DMS53 treated with DMSO at 0.1 percent for 48 hours (cell line): Measurements from ENCODE around the gene PANX1.
"Not testable (repeated sequence)": the region's sequence is repeated elsewhere in the genome, so short reads cannot be mapped to it uniquely, and the experiment has no call there.

ENCODE experiments used
- DNase-seq: peaks from one replicate; lab custom pipeline; 2025; ENCODE audit not compliant: unreplicated experiment; lab: John Stamatoyannopoulos, UW

The PANX1 gene

GRCh38 chr11:94148189-94148588, 19.5 kb downstream of the PANX1 start:
- DNase-seq = no peak

GRCh38 chr11:94149431-94150017, 20.9 kb downstream of the PANX1 start:
- DNase-seq = no peak

DNA sequence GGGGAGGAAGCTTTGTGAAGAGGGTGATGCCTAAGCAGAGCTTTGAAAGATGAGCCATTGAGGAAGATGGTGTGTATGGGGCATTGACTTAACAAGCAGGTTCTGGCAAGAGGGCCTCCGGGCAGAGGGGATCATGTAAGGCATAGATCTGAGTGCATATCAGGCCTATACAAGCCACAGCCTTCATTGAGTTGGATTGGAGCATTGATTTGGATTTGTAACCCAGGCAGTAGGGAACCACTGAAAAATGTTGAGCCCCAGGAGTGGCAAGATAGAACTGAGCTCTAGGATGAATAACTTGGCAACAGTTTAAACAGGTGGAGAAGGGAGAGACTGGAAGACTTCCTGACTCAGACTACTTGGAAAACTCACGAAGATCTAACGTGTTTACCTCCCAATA, 21.4 kb downstream of the PANX1 start:
- DNase-seq = no peak

DNA sequence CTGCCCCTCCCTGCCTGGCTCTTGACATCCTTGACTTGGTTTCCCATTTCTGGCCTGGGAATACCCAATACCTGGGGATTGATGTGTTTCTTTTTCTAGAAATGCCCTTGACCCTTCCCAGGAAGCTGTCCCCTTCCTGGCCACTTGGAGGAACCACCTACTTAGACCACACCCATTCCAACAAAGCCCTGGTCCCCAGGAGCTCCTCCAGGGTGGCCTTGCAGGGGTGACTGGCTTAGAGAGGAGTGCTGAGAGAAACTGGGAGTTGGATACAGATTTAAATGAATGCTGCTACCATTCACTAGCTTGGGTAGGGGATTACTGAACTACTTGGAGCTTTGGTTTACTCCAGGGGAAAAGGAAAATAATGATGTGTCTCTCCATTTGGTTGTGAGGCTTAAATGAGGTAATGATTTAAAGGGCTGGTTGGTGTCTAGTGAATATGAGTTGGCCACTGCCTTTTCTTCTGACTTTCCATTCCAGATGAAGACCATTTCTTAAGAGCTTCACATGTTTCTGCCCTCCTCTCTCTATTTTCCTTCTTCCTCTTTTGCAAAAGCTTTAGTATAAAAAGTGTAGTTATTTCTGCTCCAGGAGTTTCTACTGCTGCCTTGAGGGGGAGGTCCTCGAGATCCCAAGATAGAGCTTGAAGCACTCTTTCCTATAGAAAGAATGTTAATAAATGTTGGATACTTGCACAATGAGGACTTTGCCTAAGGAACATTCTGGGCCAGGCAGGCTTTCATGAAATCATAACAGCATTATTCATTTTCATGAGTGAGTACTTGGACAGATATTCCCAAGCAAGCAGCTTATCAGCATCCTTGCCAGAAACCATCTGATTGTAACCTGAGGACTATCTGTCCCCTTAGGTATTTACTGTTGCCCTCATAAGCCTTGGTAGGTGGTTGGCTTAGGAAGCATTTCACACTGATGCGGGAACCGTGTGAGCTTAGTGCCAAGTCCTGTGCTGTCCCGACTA, 22.4 kb downstream of the PANX1 start:
- no peak for DNase-seq

- peak; percentile 71 for DNase-seq
Observed at GRCh38 chr11:94151903-94152677, 23.4 kb downstream of the PANX1 start.

DNA sequence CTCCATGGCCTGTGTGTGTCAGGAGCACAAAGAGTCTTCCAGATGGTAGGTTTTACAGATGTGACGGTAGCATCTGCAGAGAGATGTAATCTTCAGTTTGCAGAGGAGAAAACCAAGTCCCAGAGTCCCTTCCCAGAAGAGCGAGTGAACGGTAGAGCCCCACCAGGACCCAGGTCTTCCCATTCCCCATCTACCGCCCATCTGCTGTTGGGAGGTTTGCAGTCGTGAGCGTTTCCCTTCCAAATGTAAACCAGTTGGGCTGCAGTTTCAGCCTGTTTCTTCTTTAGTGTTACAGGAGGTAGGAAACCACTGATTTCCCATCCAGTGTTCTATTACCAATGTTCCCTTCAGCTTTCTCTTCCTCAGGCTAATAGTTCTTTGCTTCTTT, 24.0 kb downstream of the PANX1 start:
- DNase-seq = no peak

DNA sequence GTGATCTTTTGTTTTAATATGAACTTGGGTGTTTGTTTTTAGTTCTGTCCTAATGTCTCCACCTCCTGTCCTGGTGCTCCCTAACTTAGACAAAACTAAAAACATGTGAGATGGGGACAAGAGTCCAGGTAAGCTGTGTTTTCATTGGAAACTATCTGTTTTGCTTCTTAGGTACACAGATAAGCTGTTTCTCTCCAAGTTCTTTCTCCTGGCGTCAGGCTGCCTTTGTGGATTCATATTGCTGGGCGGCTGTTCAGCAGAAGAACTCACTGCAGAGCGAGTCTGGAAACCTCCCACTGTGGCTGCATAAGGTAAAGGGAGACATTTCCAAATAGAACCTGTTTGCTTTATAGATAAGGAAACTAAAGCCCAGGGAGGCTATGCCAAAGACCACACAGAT, 24.7 kb downstream of the PANX1 start:
- no peak for DNase-seq

DNA sequence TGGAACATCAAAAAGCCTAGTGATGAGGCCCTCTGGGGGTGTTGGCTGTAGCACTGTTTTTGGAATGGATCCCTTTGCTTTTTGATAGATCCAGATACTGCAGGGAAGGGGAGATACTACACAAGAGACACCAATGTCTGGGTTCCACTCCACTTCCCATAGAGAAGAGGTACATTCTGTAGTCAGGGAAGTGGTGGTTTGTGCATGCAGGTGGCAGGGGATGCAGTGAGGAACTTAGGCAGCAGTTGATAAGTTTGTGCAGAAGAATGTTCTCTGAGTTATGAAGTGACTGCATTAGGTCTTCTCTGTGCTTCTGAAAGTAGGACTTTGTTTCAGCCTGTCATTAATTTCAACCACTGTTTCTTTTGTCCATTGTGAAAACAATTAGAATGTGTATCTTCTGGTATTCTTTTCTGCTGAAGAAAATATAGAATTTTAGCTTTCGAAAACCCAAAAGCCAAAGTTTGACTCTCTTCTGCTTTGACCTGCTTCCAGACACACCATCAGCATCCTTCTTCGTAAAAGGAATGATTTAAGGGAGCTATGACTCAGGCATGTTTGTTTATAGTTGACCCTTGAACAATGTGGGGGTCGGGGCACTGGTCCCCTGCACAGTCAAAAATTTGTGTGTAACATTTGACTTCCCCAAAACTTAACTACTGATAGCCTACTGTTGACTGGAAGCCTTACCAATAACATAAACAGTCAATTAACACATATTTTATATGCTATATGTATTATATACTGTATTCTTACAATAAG, 25.6 kb downstream of the PANX1 start:
- DNase-seq = no peak

- DNase-seq = not testable (repeated sequence)
Observed at GRCh38 chr11:94157339-94157738, 28.7 kb downstream of the PANX1 start.

DNA sequence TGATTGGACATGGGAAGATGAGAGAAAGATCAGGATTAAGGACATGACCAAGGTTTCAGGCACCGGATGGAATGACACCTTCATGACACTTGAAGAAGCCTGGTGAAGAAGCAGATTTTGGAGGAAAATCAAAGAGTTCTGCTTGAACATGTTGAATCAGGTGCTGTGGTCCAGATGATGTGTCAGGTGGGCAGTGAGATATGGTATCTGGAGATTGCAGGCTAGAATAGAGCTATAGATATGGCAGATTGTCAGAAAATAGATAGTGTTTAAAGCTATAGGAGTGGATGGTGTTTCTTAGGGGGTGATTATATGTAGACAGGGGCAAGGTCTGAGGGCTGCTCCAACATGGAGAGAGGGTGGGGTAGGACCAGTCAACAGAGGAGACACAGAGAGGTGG, 40.2 kb downstream of the PANX1 start:
- no peak for DNase-seq

DNA sequence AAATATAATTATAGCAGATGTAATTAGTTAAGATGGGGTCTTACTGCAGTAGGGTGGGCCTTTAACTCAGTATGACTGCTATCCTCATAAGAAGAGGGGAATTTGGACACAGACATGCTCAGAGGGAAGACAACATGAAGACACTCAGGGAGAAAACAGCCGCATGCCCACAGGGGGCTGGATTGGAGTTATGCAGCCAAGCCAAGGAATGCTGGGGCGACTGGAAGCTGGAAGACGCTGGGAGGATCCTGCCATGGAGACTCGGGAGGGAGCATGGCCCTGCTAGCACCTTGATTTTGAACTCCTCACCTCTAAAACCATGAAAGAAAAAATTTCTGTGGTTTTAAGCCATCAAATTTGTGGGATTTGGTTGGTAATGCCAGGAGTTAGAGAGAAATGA, 40.9 kb downstream of the PANX1 start:
- DNase-seq = no peak

GRCh38 chr11:94169930-94170545, 41.4 kb downstream of the PANX1 start:
- DNase-seq = no peak

DNA sequence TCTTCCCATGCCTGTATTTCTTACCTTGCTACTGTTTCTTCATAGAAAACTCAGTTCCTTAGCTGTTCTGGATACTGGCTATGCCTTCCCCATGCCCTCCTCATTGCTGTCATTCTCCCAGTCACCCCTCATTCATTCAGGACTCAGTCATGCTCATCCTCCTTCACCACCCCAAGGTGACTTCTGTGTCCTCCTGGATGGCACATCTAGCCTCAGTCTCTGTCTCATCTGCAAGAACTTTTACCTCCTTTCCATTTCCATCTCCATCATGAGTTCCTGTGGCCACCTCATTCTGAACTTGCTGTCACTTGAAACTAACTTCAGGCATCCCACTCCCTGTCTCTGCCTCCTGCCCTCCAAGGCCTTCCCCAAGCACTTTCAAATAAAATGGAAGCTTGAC, 42.3 kb downstream of the PANX1 start:
- no peak for DNase-seq

GRCh38 chr11:94171693-94172440, 43.2 kb downstream of the PANX1 start:
- DNase-seq = peak; percentile 38

DNA sequence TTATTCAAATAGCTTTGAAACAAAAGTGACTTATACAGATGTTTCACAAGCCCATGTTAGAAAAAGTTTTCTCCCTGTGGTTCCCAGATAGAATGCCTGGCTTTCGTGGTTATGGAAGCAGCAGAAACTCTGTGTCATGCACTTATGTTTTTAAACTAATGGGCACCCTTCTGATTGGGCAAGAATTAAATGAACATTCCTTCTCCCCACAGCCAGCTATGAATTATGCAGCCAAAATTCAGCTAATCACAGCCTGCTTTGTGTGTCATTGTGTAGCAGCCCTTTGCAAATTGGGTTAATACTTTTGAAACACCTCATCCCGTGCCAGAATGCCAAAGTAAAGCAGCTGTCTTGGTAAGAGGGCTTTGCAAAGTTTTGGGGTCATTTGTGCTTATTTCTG, 46.9 kb downstream of the PANX1 start:
- no peak for DNase-seq

DNA sequence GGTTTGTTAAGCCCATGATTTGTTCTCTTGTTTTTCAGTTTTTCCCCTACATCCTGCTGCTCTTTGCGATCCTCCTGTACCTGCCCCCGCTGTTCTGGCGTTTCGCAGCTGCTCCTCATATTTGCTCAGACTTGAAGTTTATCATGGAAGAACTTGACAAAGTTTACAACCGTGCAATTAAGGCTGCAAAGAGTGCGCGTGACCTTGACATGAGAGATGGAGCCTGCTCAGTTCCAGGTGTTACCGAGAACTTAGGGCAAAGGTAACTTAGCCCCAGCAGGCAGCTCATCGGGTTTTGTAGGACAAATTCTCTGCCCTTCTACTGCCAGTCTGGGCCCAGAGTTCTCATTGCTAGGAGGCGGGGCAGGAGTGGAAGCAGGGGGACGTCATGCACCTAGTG, 49.7 kb downstream of the PANX1 start:
- no peak for DNase-seq

DNA sequence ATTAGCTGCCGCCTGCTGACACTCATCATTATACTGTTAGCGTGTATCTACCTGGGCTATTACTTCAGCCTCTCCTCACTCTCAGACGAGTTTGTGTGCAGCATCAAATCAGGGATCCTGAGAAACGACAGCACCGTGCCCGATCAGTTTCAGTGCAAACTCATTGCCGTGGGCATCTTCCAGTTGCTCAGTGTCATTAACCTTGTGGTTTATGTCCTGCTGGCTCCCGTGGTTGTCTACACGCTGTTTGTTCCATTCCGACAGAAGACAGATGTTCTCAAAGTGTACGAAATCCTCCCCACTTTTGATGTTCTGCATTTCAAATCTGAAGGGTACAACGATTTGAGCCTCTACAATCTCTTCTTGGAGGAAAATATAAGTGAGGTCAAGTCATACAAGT, 51.1 kb downstream of the PANX1 start:
- no peak for DNase-seq

GRCh38 chr11:94181526-94181925, 52.9 kb downstream of the PANX1 start:
- DNase-seq = no peak

DNA sequence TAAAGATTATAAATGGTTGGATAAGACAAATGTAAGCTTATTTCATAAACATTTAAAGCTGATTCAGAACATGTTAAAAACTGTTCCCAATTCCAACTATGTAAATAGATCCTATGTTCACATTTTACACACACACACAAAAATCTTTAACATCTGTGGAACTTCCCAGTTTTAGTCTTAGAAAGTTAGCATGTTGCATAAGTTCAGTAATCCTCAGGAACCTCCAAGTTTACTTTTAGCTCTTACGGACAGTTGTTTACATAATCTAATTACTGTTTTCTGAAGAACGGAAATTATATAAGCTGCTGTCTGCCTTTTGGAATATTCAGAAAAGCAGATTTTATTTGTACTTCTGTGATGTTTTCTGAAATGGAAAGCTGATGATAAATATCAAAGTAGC, 53.3 kb downstream of the PANX1 start:
- no peak for DNase-seq
